Measurements from ENCODE around the gene PDZD7.

Gene PDZD7

DNA sequence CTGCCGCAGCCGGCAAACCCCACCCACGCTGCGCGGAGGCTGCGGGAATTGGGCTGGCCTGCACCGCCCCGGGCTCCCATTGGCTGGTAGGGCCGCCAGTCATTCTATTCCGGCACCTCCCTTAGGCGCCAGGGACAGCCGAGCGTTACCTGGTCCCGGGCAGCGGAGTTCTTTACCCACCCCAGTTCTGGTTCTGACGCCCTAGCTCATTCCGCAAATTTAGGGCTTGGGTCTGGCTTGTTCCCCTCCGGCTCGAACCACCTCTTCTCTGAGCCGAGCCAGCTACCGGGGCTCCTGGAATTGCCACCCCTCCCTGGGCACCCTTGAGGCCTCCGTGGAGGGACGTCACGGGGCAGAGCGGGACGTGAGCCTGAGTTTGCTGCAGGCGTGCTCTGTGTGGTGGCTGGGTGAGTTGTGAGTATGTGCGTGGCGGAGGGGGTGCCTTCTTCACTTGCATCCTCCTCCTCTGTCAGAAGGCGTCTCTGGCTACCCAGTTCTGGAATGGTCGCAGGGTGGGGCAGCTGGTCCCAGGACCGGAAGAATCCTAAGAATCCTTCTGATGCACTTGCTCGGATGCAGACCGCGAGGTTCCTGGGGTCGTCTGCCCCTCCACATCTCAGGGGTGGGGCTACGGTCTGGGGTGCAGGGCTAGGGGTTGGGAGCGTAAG lies at the start of gene PDZD7, which contains the start of gene SFXN3:
TSS of gene PDZD7 (minus strand) at position 2 of the 668 bp plus-strand sequence. CDS start 910 bp downstream, outside the sequence.
TSS of gene SFXN3 (plus strand) at position 107 of the 668 bp plus-strand sequence. CDS start 3,461 bp downstream, outside the sequence.
- peak; percentile 81 to 88 for DNase-seq (ENCODE audit: low read depth in 2 of 2)

DNA sequence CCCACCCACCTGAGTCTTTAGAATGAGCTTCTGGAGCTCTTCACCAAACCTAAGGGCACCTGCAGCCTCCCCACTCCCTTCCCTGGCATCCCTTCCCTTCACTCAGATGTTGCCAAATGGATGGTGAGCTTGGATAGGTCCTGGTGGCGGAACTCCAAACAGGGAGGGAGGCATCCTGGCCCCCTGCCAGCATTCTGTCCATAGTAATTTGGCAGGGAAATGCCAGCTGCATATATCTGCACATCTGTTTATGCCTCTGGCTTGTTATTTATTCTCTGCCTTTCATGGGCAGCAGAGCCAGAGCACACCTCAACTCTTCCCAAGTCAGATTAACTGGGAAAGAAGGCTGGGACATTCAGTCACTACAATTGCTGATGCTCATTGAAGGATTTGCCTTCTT lies 48.9 kb upstream of the PDZD7 start:
- DNase-seq (ENCODE audit: low read depth in 2 of 2), result no peak

DNA sequence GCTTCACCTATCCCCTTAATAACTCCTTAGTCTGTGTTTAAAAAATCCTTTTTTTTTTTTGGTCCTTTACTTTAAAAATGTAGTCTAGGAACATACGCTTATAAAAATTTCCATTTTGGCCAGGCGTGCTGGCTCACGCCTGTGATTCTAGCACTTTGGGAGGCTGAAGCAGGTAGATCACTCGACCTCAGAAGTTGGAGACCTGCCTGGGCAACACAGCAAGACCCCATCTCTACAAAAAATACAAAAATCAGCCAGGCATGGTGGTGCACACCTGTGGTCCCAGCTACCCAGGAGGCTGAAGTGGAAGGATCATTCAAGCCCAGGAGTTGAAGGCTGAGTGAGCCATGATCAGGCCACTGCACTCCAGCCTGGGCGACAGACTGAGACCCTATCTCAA lies 45.7 kb upstream of the PDZD7 start:
- no peak for DNase-seq (ENCODE audit: low read depth in 2 of 2)

DNA sequence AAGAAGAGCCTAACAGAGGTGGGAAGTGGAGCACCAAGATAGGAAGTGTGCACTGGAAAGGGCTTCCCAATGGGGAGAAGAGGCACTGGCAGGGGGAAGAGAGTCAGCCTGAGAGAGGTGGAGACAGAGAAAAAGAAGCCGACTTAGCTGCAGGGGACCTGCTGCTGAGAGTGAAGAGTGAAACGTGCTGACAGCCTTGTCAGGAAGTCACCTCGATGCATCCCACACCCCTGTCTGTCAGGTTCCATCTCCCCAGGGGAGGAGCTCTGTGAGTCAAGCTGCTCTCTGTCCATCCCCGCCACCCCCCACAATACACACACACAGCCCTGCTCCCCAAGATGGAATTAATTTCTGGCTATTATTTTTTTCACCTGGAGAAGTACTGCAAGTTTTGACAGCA lies 44.8 kb upstream of the PDZD7 start:
- no peak for DNase-seq (ENCODE audit: low read depth in 2 of 2)

DNA sequence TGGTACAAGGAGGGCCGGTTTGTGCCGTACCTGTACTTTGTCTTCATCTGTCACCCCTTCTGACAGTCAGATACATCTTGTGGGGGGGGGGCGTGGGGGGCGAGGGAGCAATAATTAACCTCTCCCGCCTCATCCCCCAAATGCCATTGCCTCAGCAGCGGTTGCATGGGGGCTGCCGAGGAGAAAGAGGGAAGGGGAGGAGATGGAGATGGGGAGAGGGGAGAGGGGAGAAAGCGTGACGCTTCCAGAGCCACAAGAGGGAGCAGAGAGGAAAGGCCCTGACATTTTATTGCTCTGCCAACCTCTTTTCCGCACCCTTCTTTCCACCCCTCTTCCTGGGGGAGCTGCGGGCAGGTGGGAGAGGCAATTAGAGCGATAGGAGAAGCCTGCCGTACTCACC lies 42.7 kb upstream of the PDZD7 start:
- DNase-seq (ENCODE audit: low read depth in 2 of 2), result no peak

DNA sequence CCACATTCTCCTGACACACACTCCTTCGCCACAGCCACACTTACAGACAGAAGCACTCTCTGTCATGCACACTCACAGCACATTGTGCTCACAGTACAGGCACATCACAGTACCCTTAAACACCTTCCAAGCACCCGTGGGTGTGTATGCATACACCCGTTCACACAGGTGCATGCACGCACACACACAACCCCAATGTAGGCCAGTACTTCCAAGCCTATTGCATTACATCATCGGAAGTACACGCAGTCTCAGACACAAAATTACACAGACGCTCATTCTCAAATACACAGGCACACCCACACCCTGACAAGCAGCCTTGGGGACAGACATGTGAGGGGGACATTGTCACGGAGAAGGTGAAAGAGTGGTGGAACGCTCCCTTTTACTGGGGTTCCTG lies 42.0 kb upstream of the PDZD7 start:
- no peak for DNase-seq (ENCODE audit: low read depth in 2 of 2)

DNA sequence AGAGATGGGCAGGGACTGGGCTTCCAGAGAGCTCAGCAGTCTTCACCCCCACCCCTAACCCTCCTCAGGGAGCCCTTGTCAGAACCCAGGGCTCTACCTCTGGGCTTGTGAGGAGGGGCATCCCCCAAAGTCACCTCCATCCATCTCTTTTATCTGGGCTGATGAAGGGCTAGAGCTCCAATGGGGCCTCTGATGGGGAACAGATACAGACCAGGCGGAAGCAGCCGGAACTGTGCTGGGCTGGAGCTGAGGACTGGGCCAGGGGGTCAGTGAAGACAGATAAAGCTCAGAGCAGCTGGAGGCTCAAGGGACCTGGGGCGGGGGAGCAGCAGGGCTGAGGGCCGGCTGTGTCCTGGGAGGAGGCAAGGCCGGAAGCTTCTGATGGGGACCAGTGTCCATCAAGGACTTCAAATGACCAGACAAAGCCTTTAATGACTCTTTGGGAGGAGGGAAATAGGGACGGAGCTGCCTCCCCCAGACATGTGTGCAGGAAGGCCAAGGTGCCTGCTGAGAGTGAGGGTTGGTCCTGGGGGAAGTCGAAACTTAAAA lies 41.0 kb upstream of the PDZD7 start:
- DNase-seq (ENCODE audit: low read depth in 2 of 2), result no peak

DNA sequence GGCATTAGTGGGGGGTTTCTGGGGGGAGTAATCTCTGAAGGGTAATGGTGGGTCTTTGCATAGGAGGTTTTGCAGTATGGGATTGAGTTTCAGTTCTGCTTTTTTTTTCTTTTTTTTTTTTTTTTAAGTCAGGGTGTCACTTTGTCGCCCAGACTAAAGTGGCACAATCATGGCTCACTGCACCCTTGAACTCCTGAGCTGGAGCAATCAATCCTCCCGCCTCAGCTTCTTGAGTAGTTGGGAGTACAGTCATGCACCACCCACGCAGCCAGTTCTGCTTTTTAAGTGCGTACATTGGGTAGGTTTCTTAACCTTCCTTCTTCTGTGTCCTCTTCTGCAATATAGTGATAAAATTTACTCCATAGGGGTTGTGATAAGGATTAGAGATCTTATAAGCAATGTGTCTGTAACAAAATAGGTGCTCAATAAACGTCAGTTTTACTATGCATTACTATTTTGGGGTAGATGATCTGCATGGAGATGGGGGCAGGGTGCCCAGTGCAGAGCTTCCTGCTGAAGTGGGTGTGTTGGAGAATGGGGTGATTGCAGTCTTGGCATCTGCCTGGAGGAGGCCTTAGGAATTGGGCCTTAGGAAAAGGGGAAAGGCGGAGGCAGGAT lies 40.4 kb upstream of the PDZD7 start:
- no peak for DNase-seq (ENCODE audit: low read depth in 2 of 2)

DNA sequence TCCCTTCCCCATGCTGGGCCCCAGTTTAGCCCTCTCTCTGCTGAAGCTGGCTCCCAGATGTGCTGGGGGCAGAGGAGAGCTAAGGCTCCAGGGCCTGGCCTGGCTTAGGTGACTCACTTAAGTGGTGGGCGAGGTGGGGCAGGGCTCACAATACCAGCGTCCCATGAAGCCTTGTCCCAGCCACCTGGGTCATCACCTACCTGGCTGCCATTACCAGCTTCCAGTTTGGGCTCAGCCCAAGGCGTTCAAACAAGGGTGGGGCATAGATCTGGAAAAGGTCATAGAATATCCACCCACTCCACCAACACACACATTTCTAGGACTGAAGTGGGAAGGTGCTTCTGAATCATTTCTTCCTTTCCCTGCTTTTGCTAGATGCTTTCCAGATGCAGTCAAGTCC lies 39.2 kb upstream of the PDZD7 start:
- DNase-seq (ENCODE audit: low read depth in 2 of 2), result no peak

DNA sequence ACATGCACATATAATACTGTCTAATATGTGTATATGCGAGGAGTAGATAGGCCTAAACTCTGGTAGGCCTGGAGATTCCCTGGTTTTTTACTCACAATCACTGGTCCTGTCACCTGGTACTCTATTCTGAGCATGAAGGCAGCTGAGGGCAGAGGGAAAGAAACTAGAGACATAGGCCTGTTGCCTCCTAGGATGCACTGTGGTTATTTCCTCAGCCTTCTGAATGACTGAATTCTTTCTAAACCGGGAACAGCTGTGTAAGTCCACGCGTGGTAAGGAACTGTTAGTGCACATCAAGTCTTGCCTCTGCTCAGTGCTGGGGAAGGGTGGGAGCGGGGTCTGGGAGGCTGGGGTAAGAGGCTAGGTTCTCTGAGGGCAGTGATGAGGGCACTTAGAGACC lies 38.5 kb upstream of the PDZD7 start:
- DNase-seq (ENCODE audit: low read depth in 2 of 2), result no peak

DNA sequence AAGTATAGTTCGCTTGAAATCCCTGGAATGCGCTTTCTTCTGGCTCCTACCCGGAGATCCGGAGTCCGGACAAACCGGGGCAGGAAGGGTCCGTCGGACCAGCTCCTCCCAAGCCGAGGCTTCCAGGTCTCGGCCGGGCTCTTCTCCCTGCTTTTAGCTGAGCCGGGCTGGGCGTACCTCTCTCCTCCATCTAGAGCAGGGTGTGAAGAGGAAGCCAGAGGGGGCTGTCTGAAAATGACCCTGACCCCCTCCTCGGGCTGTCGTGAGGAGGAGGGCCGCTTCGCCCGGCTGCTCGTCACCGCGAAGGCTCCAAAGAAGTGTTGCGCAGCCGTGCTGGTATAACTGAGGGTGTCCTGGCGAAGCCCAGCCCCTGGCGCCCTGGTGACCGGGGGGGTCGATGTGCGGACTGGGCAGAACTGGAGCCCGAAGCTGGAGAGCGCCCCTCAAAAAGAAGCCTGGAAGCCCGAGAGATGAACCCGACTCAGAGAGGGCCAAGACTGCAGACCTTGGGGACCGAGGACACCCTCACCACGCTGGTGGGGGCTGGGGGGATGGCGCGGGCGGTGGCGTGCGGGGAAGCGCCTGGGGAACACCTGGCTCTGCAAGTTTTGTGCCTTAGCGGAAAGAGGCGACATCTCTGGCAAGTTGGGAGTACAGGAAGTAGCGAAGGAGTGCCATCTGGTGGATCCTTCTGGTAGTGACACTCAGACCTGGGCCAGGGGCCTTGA lies 36.6 kb upstream of the PDZD7 start:
- DNase-seq (ENCODE audit: low read depth in 2 of 2), result no peak

DNA sequence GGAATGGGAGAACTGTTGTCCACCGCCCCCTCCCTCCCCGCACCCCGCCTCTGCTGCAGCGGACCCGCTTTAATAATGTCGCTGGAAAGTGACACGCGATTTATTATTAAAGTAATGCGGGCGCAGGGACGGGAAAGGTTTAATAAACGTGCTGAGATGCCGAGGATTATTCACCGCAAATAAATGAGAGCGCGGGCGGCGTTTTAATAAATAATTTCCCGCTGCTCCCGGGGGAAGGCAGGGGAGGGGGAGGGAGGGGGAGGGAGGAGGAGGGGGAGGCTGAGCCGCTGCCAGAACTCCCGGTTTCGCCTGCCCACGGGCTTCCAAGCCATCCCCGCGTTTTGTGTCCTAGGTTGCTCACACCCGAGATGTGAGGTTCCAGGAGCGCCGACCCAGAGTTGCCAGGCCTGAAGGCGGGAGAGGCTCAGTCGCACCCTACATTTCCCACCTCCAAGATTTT lies 36.0 kb upstream of the PDZD7 start:
- no peak for DNase-seq (ENCODE audit: low read depth in 2 of 2)

DNA sequence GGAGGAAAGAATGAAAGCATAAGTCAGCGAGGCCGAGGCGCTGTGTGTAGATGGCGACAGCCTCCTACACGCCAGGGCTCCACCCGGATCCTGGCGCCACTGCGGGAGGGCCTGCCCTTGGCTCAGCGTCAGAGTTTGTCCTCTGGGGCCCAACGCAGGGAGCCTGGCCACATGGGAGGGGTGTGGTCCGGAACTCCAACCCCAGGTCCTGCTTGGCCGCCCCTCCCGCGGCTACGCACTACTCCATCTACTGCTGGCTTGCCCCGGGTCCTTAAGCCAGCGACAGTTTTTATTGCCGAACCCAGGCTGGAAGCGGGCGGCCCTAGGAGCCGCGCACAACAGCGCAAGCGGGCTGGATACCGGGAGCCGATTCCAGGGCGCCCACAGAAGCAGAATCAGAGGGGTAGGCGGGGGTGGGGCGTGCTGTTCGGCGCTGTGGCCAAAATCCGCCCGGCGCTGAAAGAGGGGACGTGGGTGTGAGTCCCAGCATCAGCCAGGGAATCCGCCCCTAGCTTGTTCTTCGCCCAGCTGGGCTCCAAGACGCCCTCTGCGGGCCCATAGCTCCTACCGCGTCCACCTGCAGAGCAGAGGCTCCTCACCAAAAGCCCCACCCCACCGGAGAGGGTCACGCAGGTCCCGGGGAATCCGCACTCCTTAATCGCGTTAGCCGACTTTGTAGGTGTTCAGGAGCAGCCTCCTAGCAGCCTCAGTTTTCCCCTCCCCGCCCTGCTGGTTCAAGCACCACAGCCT lies 35.4 kb upstream of the PDZD7 start:
- no peak for DNase-seq (ENCODE audit: low read depth in 2 of 2)

DNA sequence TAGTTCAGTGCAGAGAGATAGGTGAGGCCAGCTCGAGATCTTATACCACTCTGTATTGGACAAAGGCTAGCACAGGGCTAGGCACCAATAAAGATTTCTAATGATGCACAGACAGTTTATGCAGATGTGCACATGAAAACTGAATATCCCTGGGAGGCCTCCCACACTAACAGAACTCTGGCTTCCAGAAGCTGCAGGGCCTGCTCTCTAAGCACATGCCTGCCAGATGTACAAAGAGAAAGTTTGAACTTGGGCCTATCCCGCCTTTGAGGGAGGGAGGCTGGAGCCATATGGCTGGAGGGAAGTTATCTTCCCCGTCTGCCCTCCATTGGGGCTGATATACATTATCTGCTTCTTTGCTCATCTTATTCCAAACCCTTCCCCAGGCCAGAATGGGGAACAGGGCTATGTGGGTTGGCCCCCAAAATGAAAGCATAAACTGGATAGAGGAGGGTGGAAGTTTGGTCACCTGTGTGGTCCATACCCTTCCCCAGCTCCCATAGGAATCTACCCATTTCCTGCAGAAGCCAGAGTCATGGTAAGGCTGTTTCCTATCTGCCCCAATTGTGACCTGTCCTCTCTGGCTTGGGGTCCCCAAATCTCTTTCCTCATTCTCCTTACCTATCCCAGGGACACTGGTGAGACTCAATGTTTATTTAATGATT lies 34.7 kb upstream of the PDZD7 start:
- peak in 1 of 2 experiments; percentile 40 for DNase-seq (ENCODE audit: low read depth in 2 of 2)

DNA sequence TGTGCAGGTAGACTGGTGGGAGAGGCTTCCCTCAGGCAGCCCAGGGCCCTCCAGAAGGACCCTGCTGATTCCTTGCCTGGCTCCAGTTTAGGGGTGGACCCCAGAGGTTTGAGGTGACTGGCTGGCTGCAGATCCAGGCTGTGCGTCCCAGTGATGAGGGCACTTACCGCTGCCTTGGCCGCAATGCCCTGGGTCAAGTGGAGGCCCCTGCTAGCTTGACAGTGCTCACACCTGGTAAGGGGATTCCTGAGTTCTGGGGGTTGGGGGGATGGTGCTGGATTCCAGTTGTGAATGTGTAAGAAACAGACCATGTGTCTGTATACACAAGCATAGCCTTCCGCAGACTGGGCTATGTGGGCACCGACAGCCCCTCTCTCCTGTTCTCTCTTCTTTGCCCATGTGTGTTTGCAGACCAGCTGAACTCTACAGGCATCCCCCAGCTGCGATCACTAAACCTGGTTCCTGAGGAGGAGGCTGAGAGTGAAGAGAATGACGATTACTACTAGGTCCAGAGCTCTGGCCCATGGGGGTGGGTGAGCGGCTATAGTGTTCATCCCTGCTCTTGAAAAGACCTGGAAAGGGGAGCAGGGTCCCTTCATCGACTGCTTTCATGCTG lies 33.6 kb upstream of the PDZD7 start:
- DNase-seq (ENCODE audit: low read depth in 2 of 2), result no peak

DNA sequence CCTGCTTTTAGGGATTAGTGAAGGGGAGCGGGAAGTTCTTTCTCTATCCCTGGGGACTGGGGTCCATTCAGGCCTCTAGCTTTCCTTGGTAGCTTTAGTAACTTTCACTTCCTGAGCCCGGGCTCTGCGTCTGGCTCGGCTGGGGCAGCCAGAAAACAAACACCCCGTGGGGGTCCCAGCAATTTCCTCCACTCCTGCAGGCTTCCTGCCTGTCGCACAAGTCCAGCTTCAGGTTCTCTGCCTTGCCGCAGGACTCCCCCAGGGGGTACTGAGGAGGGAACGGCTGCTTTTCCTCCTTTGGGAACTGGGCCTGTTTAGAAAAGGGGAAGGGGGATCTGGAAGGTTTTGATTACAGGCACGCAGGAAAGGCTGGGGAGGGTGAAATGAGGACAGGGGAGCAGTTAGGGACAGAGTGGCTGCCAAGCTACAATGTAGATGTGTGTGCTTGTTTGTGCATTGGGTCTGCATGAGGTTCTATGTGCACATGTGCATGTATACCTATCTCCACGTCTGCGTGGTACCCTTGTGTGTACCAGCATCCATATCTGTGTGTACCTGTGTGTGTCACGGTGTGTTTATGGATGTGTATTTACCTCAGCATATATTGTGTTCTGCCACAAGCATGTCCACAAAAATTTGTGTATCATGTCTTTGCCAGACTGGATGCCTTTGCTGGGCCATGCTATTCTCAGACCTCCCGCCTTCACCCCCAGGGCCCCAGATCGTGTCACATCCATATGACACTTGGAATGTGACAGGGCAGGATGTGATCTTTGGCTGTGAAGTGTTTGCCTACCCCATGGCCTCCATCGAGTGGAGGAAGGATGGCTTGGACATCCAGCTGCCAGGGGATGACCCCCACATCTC lies 32.9 kb upstream of the PDZD7 start:
- DNase-seq (ENCODE audit: low read depth in 2 of 2), result no peak

DNA sequence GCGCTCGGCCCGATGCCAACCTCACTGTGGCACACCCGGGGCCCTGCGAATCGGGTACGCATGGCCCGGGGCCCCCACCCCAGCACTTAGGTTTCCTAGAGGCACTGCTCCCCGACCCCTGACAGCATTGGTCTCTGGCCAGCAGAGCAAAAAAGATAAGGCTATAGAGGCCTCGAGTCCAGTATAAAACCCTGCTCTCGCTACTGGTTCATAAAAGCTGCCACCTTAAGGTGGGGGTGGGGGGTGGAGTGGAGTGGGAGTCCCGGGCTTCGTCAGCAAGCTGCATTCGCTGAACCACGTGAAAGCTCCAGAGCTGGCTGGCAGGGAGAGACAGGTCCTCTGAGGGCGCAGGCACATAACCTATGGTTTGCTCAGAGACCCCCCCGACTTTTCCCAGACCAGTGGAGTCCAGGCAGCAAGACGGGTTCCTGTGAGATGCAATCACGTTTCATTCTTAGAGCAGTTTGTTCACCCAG lies 32.2 kb upstream of the PDZD7 start:
- no peak for DNase-seq (ENCODE audit: low read depth in 2 of 2)

DNA sequence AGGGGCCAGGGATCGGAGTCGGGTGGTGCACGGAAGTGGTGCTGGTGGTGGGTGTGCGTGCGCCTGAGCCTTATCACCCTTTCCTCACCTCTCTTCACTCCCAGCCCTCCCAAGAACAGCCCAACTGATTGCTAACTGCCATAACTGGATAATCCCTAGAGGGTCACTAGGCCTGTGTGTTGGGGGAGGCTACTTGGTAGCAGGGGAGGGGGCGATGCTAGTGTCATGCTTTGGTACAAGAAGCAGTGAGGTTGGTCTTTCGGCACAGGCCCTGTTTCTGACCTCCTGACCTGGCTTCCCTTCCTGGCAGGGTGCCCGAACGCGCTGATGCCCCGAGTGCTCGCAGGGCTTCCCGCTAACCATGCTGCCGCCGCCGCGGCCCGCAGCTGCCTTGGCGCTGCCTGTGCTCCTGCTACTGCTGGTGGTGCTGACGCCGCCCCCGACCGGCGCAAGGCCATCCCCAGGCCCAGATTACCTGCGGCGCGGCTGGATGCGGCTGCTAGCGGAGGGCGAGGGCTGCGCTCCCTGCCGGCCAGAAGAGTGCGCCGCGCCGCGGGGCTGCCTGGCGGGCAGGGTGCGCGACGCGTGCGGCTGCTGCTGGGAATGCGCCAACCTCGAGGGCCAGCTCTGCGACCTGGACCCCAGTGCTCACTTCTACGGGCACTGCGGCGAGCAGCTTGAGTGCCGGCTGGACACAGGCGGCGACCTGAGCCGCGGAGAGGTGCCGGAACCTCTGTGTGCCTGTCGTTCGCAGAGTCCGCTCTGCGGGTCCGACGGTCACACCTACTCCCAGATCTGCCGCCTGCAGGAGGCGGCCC lies 31.5 kb upstream of the PDZD7 start:
- DNase-seq (ENCODE audit: low read depth in 2 of 2), result no peak

Measured in fibroblast of skin of left biceps (primary cell).